Lung microvascular endothelial cell (primary cell): ENCODE data around the gene DSG4. TPM values are rescaled to one million over a fixed set of nuclear protein-coding genes. Genes with fewer than 3 reads are reported as not detected.

Experiments
- DNase-seq, 2 donors: peaks; one replicate each; pipeline versions ENCODE4 v3.0.0 to v3.0.0-alpha.2; 2010; ENCODE audit warnings: low read depth in 2 of 2
- total RNA-seq: library from RNA; depleted of rRNA; stranded (reverse); fragments of >200 nt; gene quantifications from 2 replicates; pipeline ENCODE4 v1.2.1, GENCODE V29; 2014

Gene DSG4
- total RNA-seq, 1 donor from 2014 or later, result not detected

DNA sequence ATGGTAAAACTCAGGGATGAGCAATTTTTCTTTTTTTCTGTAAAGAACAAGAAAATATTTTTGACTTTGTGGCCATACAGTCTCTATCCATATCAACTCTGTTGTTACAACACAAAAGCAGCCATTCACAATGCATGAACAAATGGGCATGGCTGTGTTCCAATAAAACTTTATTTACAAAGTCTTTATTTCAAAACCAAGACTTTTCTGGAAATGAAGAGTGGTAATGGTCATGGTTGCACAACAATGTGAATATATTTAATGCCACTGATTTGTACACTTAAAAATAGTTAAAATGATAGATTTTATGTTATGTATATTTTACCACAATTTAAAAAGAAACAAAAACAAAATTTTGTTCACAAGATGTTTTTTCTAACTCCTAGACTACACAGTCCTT is 69.3 kb downstream of the DSG4 start:
- no peak for DNase-seq

DNA sequence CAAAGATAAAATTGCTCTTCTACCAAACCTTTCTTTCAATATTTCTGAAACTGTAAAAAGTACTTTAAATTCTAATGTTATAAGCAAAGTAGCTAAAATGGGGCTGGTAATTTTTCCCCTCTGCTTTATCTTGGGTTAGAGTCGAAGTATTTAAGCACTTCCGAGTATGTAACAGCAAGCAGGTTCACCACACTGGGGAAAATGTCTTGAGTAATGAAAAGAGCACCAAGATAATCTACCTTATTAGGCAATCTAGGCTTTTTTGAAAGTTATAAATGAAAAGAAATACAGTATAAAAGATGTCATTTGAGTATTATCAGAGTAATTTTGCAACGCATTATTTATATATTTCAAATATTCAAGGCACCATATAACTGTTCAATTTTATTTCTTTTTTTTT is 70.3 kb downstream of the DSG4 start:
- DNase-seq, result no peak

DNA sequence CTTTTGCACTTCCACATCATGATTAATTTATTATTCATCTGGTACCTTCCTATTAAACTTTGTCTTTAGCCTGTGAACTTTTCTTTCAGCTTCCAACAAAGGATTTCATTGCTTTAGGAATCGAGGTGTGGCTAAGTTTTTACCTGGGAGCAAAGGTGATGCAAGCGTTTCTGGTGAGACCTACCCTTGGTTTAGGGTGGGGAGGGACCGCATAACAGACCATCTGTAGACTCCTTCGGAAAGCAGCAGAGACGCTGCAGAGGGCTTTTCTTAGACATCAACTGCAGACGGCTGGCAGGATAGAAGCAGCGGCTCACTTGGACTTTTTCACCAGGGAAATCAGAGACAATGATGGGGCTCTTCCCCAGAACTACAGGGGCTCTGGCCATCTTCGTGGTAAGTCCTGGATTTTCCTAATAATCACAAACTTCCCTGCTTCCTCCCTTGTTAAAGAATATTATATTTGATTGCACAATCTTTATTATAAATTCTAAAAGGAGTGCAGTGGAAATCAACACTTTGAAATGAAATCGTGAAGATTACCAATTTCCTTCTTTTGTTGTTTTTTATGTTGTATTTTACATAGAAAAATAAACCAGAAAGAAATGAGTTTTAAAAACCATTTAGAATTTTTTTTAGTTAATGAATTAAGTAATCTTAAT is 71.1 kb downstream of the DSG4 start, which contains the start of gene DSG3:
TSS of gene DSG3 (plus strand) at position 212 of the 662 bp plus-strand sequence. CDS start at position 349, 137 bp downstream.
- DNase-seq, result no peak

DNA sequence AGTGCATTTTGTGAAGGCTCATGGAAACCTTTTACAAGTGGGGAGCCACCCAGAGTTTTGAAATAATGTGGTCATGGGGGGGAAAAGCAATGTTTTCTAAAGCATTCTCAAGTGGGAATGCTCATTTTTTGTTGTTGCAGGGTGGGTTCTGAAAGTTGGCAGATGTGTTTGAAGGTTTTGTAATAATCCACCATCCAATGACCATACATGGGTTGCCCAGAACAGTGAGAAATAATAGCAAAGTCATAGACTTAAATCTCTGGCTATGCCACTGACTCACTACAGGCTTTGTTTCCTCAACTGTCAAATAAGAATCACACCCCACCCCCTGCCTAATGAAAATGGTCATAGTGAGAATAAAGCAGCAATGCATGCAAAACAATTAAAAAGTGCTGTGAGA is 73.8 kb downstream of the DSG4 start:
- DNase-seq, result no peak

DNA sequence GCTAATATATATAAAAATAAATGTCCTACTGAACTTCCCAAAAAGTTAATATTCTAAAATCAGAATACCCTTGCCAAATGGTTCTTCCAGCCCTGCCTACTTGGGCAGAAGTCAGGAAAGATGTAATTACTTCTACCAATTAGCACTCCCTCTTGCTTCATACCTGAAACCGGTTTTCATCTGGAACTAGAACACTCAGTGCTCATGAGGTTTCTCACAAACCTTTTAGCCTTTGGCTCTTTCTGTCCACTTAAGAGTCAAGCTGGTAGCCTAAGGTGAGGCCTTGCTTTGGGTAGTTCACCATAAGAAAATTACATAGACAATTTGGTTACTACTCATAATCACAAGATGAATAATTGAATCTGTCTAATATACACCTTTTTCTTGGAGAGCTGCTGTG is 75.0 kb downstream of the DSG4 start:
- DNase-seq, result no peak

DNA sequence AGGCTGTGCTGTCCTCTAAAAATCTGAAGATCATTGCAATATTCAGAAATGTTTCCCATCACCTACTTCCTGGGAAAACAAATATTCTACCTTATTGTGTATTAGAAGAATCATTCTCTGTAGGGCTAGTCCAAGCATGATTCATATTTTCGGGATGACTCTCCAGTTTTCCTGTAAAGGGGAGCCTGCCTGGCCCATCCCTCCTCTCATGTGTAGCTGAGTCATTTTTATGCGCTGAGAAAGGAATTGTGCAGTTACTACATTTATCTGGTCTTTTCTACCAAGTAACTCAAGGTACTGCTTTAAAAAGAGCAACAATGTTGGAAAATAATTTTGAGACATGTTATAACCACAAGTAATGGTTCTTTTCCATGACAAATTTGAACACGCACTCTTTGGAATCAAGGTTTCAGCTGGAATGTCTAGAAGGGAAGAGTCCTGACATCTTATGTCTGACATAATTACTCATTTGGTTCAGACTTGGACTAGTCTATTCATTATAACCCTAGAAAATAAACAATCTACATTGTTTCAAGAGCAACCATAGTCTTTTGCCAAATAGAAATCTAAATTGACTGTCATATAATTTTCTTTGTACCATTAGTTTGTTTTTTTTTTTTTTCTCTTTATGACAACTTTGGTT is 77.6 kb downstream of the DSG4 start:
- peak in 1 of 2 donors; percentile 3 for DNase-seq

Other genes with a start within 250 kb of the DSG4 start
- gene DSC1, start 213.9 kb upstream of the DSG4 start, total RNA-seq, result under 0.01 TPM in 1 of 2 replicates, not detected in the other
- gene DSG1, start 58.6 kb upstream of the DSG4 start, total RNA-seq, result not detected in 2 replicates
- gene DSG3, start 71.0 kb downstream of the DSG4 start, total RNA-seq, result not detected in 2 replicates
- gene DSG2, start 121.4 kb downstream of the DSG4 start, total RNA-seq, result 1.7 and 5.8 TPM in 2 replicates
- gene TTR, start 215.1 kb downstream of the DSG4 start, total RNA-seq, result not detected in 2 replicates